ENCODE measurements around the gene IL17RC.

Gene IL17RC

GRCh38 chr3:9946112-9947024 lies 29.5 kb downstream of the IL17RC start:
- DNase-seq (ENCODE audit: low spot score): peak; percentile 92

GRCh38 chr3:9947025-9947995 lies 30.4 kb downstream of the IL17RC start:
- DNase-seq (ENCODE audit: low spot score): peak; percentile 85

DNA sequence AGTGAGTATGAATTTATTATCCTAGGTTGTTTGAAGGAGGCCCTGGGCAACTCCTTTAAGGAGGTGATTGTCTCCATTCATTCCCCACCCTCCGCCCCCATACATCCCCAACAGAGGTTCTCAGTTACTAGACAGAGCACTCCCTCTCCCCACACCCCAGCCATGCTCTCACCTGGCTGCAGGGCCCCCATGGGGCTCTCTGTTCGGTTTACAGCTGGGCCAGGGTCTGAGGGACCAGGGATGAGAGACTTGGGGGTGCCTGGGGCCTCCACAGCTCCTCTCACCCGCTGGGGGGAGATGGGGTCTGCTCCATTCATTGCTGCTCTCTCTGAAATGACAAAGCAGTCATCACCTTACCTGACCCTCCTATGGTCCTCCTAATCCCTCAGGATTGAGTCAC lies 31.7 kb downstream of the IL17RC start:
- DNase-seq (ENCODE audit: low spot score): no peak

DNA sequence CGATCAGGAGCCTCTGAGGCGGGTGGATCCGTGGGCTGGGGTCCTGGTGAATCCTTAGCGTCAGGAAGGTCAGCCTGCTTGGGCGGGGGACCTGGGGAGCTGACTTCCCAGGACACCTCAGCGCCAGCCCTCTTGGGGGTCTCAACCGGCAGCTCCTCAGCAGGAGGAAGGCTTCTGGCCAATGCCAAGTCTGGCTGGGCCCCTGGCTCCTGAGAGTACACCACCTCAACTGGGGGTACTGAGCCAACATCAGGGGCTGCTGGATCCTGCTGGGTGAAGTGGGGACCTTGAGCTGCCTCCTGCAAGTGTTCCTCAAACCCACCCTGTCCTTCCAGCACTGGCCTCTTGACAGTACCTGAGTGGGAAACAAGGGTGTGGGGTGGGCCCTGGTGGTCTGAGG lies 32.2 kb downstream of the IL17RC start:
- no peak for DNase-seq (ENCODE audit: low spot score)

- DNase-seq (ENCODE audit: low spot score): no peak
Measured at GRCh38 chr3:9949626-9950025, 32.7 kb downstream of the IL17RC start.

- no peak for DNase-seq (ENCODE audit: low spot score)
Measured at GRCh38 chr3:9951126-9951525, 34.2 kb downstream of the IL17RC start.

DNA sequence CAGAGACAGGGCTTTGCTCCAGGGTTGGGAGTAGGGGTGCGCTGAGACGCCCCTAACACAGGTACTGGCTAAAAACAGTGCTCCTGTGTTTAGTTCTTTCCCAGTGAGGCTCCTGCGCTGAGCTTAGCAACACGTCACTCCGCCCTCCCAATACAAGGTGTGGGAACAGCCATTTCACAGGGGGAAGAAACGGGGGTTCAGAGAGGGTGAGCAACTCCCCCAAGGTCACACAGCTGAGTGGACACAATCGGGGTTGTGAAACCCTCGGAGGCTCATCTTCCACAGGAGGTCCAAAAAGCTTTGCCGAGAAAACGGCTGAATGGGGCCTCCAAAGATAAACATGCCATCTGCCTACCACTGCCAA lies 34.7 kb downstream of the IL17RC start:
- no peak for DNase-seq (ENCODE audit: low spot score)

- DNase-seq (ENCODE audit: low spot score): peak; percentile 75
Measured at GRCh38 chr3:9951962-9952805, 35.3 kb downstream of the IL17RC start, which contains the start of gene PRRT3. Gene PRRT3 (minus strand): TSS chr3:9952408. CDS start chr3:9950115, 2,293 bp downstream.

GRCh38 chr3:9955067-9955502 lies 38.2 kb downstream of the IL17RC start:
- no peak for DNase-seq (ENCODE audit: low spot score)

DNA sequence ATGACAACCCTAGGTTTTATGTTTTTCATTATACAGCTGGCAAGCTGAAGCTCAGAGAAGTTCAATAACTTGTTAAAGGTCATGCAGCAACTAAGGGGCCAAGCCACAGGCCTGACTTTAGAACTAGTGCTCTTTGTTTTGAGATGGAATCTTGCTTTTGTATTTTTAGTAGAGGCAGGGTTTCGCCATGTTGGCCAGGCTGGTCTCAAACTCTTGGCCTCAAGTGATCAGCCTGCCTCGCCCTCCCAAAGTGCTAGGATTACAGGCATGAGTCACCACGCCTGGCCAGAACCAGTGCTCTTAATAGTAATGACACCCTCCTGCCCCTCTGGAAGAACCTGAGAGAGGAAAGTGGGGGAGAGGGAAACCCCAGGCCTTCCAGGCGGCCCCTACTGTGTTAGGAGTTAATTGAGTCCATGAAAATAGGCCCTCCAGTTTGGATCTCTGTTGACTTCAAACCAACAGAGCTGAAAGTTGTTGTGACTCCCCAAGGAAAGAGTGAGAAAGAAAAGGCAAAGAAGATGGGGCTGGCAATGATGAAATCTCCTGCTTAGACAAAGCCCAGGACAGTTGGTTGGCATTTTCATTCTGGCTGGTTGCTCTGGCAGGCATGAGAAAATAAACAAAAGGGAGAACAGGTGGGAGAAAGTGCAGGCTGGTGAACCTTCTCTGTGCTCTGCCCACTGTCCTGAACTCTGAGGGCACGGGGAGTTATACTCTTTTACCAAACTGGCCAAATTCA lies 38.9 kb downstream of the IL17RC start:
- DNase-seq (ENCODE audit: low spot score): no peak

DNA sequence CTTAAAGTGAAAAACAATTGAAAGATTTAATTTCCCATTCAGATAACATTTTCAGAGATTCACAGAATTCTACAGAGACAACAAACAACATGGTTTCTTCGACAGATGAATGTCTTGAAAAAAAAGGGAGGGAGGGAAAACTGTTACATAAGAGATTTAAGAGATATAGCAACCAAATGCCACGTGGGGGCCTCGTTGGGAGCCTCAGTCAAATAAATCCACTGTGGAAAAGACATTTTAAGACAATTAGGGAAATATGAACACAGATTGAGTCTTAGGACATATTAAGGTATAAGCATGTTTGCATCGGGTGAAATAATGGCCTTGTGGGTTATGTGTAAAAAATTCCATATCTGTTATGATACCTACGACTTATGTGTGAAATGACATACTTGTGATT lies 40.3 kb downstream of the IL17RC start:
- no peak for DNase-seq (ENCODE audit: low spot score)

DNA sequence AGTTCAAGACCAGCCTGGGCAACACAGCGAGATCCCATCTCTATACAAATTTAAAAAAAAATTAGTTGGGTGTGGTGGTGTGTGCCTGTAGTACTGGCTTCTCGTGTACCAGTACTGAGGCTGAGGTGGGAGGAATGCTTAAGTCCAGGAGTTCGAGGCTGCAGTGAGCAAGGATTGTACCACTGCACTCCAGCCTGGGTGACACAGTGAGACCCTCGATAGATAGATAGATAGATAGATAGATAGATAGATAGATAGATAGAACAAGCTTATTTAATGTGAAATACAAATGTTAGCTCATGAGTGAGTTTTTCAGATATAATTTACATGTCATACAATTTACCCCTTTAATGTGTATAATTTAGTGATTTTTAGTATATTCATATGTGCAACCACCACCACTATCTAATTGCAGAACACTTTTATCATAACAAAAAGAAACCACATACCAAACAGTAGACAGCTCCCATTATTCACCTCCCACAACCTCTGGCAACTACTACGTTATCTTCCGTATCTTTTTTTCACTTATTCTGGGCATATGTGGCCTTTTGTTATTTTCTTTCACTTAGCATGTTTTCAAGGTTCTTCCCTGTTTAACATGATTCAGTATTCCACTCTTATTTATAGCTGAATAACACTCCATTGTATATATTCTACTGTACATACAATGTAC lies 48.4 kb downstream of the IL17RC start:
- no peak for DNase-seq (ENCODE audit: low spot score)

- no peak for DNase-seq (ENCODE audit: low spot score)
Measured at GRCh38 chr3:9966841-9967240, 49.9 kb downstream of the IL17RC start.

- no peak for DNase-seq (ENCODE audit: low spot score)
Measured at GRCh38 chr3:9969632-9970019, 52.7 kb downstream of the IL17RC start.

DNA sequence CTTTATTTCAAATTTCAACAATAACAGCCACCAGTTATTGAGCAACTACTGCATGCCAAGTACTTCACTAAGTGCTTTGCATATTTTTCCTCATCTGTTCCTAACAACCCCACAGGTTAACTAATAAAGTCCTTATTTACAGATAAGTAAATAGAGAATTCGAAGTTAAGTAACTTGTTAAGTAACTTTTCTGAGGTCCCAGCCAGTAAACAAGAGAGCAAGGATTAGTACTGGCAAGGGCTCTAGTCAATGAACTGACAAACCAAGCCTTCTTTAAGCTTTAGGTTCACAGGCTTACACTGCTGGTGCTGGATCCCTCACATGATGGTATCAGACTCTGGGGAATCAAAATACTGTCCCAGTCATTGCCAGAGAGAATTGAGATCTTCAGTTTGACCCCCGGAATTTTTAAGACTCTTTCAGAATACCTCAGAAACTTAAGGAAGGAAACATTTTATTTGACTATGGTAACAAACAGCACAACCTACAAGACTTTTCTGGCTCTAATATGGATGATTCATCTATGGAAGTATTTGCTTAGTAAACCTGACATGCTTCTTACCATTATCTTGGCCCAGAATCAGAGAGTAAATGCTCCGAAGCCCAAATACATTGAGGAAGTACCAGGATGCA lies 53.2 kb downstream of the IL17RC start:
- DNase-seq (ENCODE audit: low spot score): no peak

GRCh38 chr3:9976721-9977709 lies 60.1 kb downstream of the IL17RC start:
- no peak for DNase-seq (ENCODE audit: low spot score)

DNA sequence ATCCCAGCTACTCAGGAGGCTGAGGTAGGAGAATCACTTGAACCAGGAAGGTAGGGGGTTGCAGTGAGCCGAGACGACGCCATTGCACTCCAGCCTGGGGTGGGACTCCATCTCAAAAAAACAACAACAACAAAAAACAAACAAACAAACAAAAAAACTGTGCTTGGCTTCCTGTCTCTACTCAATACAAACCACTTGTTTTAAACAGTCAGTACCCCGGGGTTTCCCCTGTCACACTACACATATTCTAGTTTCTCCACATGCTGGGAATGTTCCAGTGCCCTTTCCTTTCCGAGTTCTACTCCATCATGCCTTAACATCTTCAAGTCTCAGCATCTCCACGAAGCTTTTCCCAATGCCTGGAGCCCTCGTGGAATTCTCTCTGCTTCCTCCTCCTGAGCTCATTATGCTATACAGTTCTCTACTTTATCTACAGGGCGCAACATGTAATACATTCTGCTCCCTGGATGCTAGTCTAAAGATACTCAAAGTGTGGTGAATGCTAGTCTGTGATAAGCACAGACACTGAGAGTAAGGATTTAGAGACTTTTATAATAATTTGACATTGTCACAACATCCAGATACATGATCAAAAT lies 61.9 kb downstream of the IL17RC start:
- no peak for DNase-seq (ENCODE audit: low spot score)

GRCh38 chr3:9980251-9980650 lies 63.4 kb downstream of the IL17RC start:
- DNase-seq (ENCODE audit: low spot score): no peak

All from ecto neural progenitor cell (in vitro differentiated cells).